ENCODE results near the gene ZCCHC14.

ZCCHC14 gene

DNA sequence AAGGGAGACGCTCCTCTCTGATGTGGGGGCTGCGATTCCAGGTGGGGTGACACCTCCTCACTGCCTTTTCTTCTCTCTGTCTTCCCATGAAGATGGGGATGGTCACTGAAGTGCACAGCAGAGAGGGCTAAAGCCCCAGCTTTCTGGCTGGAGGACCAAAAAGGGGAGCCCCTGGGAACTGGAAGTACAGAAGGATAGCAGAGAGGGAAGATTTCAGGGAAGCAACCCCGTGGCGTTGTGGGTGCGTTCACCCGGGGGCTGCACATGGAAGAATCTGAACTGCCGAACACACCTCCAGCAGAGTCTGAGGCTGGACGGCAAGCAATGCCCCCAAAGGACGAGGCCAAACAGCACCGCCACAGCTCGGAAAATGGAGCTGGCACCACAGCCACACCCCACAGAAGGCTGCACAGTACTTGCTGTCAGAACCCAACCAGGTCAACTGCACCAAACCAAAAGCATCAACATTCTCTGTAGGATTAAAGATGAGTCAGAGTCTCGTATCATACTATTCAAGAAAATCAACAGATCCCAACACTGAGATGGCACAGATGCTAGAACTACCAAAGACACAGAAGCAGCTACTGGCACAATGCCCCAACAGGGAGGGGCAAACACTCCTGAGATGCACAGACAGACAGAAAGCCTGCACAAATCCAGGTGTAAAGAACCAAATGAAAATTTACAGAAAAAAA is 50.8 kb downstream of the ZCCHC14 start:
- no peak overlapping the region for H3K4me3 ChIP-seq (ENCODE audit: control insufficient read depth, low read depth, low read length)
- TF ChIP-seq, protein P1, sequence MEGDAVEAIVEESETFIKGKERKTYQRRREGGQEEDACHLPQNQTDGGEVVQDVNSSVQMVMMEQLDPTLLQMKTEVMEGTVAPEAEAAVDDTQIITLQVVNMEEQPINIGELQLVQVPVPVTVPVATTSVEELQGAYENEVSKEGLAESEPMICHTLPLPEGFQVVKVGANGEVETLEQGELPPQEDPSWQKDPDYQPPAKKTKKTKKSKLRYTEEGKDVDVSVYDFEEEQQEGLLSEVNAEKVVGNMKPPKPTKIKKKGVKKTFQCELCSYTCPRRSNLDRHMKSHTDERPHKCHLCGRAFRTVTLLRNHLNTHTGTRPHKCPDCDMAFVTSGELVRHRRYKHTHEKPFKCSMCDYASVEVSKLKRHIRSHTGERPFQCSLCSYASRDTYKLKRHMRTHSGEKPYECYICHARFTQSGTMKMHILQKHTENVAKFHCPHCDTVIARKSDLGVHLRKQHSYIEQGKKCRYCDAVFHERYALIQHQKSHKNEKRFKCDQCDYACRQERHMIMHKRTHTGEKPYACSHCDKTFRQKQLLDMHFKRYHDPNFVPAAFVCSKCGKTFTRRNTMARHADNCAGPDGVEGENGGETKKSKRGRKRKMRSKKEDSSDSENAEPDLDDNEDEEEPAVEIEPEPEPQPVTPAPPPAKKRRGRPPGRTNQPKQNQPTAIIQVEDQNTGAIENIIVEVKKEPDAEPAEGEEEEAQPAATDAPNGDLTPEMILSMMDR (IDR thresholded peaks at IDR 0.05; ENCODE audit: control insufficient read depth, insufficient read depth, low read depth, low read length, missing control alignments) = no peak
- DNase-seq (ENCODE audit: low read depth) = no peak

DNA sequence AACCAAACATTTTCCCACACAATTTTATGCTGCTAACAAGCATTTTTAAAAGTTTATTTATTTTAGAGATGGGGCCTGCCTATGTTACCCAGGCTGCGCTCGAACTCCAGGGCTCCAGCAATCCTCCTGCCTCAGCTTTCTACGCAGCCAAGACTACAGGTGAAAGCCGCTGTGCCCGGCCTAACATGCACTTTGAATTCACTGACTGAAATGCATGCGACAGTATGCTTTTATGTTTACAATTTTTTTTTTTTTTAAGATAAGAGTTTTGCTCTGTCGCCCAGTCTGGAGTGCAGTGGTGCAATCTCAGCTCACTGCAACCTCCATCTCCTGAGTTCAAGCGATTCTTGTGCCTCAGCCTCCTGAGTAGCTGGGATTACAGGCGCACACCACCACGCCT is 52.9 kb downstream of the ZCCHC14 start:
- DNase-seq (ENCODE audit: low read depth) = no peak
- TF ChIP-seq, protein P1 (IDR thresholded peaks at IDR 0.05; ENCODE audit: control insufficient read depth, insufficient read depth, low read depth, low read length, missing control alignments) = no peak
- H3K4me3 ChIP-seq (ENCODE audit: control insufficient read depth, low read depth, low read length) = no peak overlapping the region

DNA sequence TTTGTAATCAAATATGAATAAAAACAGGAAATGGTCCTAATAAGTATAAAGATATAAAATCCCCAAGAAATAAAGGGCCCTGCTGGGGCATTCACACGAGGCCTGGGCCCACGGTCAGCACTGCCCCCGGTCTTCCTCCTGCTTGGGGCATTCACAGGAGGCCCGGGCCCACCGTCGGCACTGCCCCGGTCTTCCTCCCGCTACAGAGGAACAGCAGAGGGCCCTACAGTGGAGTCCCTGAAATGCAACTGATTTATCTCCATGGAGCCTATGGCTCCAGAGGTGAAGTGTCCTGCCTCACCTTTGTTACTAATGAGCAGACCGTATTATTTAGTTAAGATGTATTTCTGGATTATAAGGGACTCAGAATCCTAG is 54.2 kb downstream of the ZCCHC14 start:
- H3K4me3 ChIP-seq (ENCODE audit: control insufficient read depth, low read depth, low read length) = no peak overlapping the region
- DNase-seq (ENCODE audit: low read depth) = no peak
- TF ChIP-seq, protein P1 (IDR thresholded peaks at IDR 0.05; ENCODE audit: control insufficient read depth, insufficient read depth, low read depth, low read length, missing control alignments) = no peak

DNA sequence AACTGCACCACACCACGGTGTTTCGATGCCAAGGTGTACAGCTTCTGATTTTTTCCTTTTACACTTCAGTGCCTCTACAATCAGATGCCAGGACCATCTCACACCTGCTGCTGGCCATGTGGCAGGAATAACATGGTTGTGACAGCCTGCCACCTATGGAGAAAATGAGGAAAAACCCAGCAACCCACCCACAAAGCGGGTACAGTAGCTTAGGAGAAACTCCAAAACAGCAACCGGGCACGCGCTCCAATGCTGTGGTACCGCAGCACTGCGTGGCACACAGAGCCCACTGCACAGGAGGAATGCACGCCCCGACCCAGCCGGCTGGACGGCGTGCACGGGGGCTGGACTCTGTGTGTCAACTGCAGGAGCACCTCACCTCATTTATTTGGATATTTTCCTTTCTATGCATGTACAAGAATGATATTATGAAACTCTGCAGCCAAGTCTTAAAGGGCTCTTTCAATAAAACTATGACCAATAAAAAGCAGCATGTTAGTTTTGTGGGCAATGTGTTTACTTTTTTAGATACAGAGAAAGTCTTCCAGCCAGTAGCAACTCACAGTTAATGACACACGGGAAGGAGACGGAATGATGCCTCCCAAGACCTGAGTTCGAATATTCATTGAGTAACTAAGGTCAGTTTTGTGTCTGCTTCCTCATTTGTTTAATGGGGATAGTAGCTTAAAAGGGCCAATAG is 54.8 kb downstream of the ZCCHC14 start:
- no peak for DNase-seq (ENCODE audit: low read depth)
- H3K4me3 ChIP-seq (ENCODE audit: control insufficient read depth, low read depth, low read length) = no peak overlapping the region
- TF ChIP-seq, protein P1 (IDR thresholded peaks at IDR 0.05; ENCODE audit: control insufficient read depth, insufficient read depth, low read depth, low read length, missing control alignments) = no peak

DNA sequence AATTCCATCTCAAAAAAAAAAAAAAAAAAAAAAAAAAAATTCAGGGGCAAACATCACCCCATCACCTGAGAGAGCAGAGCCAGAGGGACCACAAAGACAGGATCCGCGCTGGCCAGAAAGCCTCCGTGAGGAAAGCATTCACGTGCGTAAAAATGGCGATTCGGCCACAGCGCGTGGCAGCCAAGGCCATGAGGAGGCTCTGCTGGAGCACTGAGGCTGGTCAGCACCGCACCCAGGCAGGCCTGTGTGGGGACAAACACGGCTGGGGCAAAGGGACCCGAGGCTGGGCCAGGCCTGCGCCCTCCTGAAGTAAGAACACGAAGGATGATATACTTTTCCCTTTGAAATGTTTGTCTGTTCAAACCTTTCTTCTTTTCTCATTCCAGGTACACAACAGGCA is 55.5 kb downstream of the ZCCHC14 start:
- TF ChIP-seq, protein P1 (IDR thresholded peaks at IDR 0.05; ENCODE audit: control insufficient read depth, insufficient read depth, low read depth, low read length, missing control alignments) = no peak
- H3K4me3 ChIP-seq (ENCODE audit: control insufficient read depth, low read depth, low read length) = no peak overlapping the region
- DNase-seq (ENCODE audit: low read depth) = no peak

DNA sequence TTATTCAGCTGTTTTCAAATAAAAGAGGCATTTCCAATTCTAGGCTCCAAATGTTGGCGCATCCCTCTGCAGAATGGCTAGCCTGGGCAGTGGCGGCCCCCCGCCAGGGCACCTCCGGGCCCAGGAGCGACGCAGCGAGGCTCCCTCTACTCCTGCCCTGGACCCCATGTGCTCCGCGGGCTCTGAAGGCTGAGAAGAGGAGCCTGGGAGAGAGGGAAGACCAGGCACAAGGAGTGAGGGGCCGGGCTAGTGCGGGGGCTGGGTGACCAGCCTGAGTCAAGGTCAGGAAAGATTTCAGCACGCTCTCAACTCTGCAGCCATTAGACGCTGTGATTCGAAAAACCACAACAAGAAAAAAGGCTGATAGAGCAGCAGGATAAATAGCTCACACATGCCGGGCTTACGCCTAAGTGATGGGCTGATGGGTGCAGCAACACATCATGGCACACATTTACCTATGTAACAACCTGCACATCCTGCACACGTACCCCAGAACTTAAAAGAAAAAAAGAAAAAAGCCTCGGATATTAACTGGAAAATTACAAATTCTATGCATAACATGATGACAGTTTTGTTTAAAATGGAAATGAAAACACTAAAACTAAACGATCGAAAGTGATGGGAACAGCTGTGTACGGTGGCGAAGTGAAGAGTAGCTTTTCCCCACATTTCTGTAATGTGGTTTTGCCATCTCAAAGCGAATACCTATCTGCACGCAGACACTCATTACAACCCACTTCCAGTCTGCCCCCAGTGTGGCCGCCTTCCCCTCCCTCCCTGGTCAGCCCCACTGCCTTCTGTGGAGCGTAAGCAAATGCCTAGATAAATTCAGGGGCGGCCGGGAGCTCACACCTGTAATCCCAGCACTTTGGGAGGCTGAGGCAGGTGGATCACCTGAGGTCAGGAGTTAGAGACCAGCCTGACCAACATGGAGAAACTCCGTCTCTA is 56.3 kb downstream of the ZCCHC14 start:
- H3K4me3 ChIP-seq (ENCODE audit: control insufficient read depth, low read depth, low read length) = peak overlapping the region; percentile 26
- DNase-seq (ENCODE audit: low read depth) = no peak
- TF ChIP-seq, protein P1 (IDR thresholded peaks at IDR 0.05; ENCODE audit: control insufficient read depth, insufficient read depth, low read depth, low read length, missing control alignments) = no peak

Measured in AG09309 (cell line).